ENCODE measurements around the gene PRR22.
"Not testable (repeated sequence)": the region's sequence is repeated elsewhere in the genome, so short reads cannot be mapped to it uniquely, and the experiment has no call there.

Gene PRR22

GRCh38 chr19:5742051-5742450, 42.5 kb downstream of the PRR22 start:
- in situ Hi-C loops (cut with MboI; ENCODE audit: low sequenced_read_pairs, unreplicated experiment): no loop called here
- DNase-seq (ENCODE audit: low spot score): no peak
- TF ChIP-seq, protein P1, sequence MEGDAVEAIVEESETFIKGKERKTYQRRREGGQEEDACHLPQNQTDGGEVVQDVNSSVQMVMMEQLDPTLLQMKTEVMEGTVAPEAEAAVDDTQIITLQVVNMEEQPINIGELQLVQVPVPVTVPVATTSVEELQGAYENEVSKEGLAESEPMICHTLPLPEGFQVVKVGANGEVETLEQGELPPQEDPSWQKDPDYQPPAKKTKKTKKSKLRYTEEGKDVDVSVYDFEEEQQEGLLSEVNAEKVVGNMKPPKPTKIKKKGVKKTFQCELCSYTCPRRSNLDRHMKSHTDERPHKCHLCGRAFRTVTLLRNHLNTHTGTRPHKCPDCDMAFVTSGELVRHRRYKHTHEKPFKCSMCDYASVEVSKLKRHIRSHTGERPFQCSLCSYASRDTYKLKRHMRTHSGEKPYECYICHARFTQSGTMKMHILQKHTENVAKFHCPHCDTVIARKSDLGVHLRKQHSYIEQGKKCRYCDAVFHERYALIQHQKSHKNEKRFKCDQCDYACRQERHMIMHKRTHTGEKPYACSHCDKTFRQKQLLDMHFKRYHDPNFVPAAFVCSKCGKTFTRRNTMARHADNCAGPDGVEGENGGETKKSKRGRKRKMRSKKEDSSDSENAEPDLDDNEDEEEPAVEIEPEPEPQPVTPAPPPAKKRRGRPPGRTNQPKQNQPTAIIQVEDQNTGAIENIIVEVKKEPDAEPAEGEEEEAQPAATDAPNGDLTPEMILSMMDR (IDR thresholded peaks at IDR 0.05; ENCODE audit: borderline replicate concordance, control extremely low read depth, extremely low read depth, insufficient read depth, missing control alignments): no peak

GRCh38 chr19:5738423-5738822, 46.1 kb downstream of the PRR22 start:
- in situ Hi-C loops (cut with MboI; ENCODE audit: low sequenced_read_pairs, unreplicated experiment): no loop called here
- TF ChIP-seq, protein P1 (IDR thresholded peaks at IDR 0.05; ENCODE audit: borderline replicate concordance, control extremely low read depth, extremely low read depth, insufficient read depth, missing control alignments): no peak
- no peak for DNase-seq (ENCODE audit: low spot score)

GRCh38 chr19:5733172-5733571, 51.4 kb downstream of the PRR22 start:
- in situ Hi-C loops (cut with MboI; ENCODE audit: low sequenced_read_pairs, unreplicated experiment); DNase-seq (ENCODE audit: low spot score): not testable (repeated sequence)
